Neural progenitor cell (in vitro differentiated cells): ENCODE results near the gene BUB1B. TPM values are rescaled to one million over a fixed set of nuclear protein-coding genes. Genes with fewer than 3 reads are reported as not detected.
"Not testable (repeated sequence)": the region's sequence is repeated elsewhere in the genome, so short reads cannot be mapped to it uniquely, and the experiment has no call there.

Experiments used
- DNase-seq: peaks from one replicate; pipeline ENCODE4 v3.0.0-alpha.2; 2016; ENCODE audit warnings: low spot score
- H2AFZ ChIP-seq: fragments of 200-600 bp; sonication (generic); replicated peaks from 2 replicates; pipeline ENCODE4 v1.6.1; 2016; ENCODE audit warnings: antibody characterized with exemption
- H3F3A ChIP-seq: fragments of 200-600 bp; sonication (generic); 2 replicates; pipeline ENCODE4 v1.6.1; 2016; ENCODE audit warnings: antibody characterized with exemption, low read depth
- H3K27ac ChIP-seq: fragments of 200-600 bp; sonication (generic); 2 replicates; pipeline ENCODE4 v1.5.1; 2016; ENCODE audit warnings: mild to moderate bottlenecking
- H3K27me3 ChIP-seq: fragments of 200-600 bp; sonication (generic); 2 replicates; pipeline ENCODE4 v1.6.1; 2016; ENCODE audit warnings: mild to moderate bottlenecking, moderate library complexity
- H3K36me3 ChIP-seq: fragments of 200-600 bp; sonication (generic); 2 replicates; pipeline ENCODE4 v1.5.1; 2016
- H3K4me1 ChIP-seq: fragments of 200-600 bp; sonication (generic); 2 replicates; pipeline ENCODE4 v1.6.1; 2016; ENCODE audit warnings: mixed run types
- H3K4me2 ChIP-seq: fragments of 200-600 bp; sonication (generic); 2 replicates; pipeline ENCODE4 v1.6.1; 2016
- H3K4me3 ChIP-seq: fragments of 200-600 bp; sonication (generic); 2 replicates; pipeline ENCODE4 v1.5.1; 2016
- H3K79me2 ChIP-seq: fragments of 200-600 bp; sonication (generic); 2 replicates; pipeline ENCODE4 v1.6.1; 2016; ENCODE audit warnings: low read depth
- H3K9ac ChIP-seq: fragments of 200-600 bp; sonication (generic); 2 replicates; pipeline ENCODE4 v1.6.1; 2016
- H3K9me3 ChIP-seq: fragments of 200-600 bp; sonication (generic); 2 replicates; pipeline ENCODE4 v1.5.1; 2016; ENCODE audit warnings: low read depth
- H4K20me1 ChIP-seq: fragments of 200-600 bp; sonication (generic); 2 replicates; pipeline ENCODE4 v1.6.1; 2016; ENCODE audit warnings: low read depth
- H3K27ac Mint-ChIP-seq: 3 replicates; pipeline ENCODE4 v1.8.0; 2021; ENCODE audit warnings: mixed read lengths
- H3K27me3 Mint-ChIP-seq: 2 replicates; pipeline ENCODE4 v1.8.0; 2022; ENCODE audit warnings: low read depth, mild to moderate bottlenecking, inconsistent platforms, moderate library complexity, mixed read lengths; ENCODE audit not compliant: insufficient read depth
- H3K36me3 Mint-ChIP-seq: 3 replicates; pipeline ENCODE4 v1.8.0; 2021; ENCODE audit warnings: mixed read lengths
- H3K4me1 Mint-ChIP-seq: 3 replicates; pipeline ENCODE4 v1.8.0; 2021; ENCODE audit warnings: mixed read lengths
- H3K4me3 Mint-ChIP-seq: 3 replicates; pipeline ENCODE4 v1.8.0; 2021; ENCODE audit warnings: mild to moderate bottlenecking, moderate library complexity, mixed read lengths
- H3K9me3 Mint-ChIP-seq: 3 replicates; pipeline ENCODE4 v1.8.0; 2020; ENCODE audit warnings: mixed read lengths
- CTCF ChIP-seq: fragments of 200-600 bp; sonication (generic); IDR thresholded peaks from 2 replicates; pipeline ENCODE4 v1.5.1; 2017; ENCODE audit warnings: antibody characterized with exemption, mild to moderate bottlenecking
- EZH2 ChIP-seq: fragments of 200-600 bp; sonication (generic); IDR thresholded peaks from 2 replicates; pipeline ENCODE4 v1.6.1; 2017; ENCODE audit warnings: antibody characterized with exemption, mild to moderate bottlenecking, moderate library complexity
- EZH2phosphoT487 ChIP-seq: fragments of 200-600 bp; sonication (generic); IDR thresholded peaks from 2 replicates; pipeline ENCODE4 v1.6.1; 2017; ENCODE audit warnings: antibody characterized with exemption
- total RNA-seq: library from RNA; depleted of rRNA; stranded (reverse); fragments of >200 nt; gene quantifications from 2 replicates; pipeline ENCODE4 v1.2.3, GENCODE V29; 2015; ENCODE audit warnings: low replicate concordance

BUB1B gene
- total RNA-seq, 1 donor from 2014 or later, result 167 TPM

GRCh38 chr15:40150163-40150925 is 10.5 kb upstream of the BUB1B start:
- Mint-ChIP-seq H3K27me3 (peaks cover 7% of the 10 kb centered on the region), H3K4me1 (peaks cover 6% of the 10 kb centered on the region), H3K36me3 (no peaks in the 10 kb centered on the region), H3K4me3 (no peak overlapping the region), H3K27ac (no peak overlapping the region), H3K9me3 (peaks cover 4% of the 10 kb centered on the region)
- Histone ChIP-seq H3K79me2 (no peaks in the 10 kb centered on the region), H3K36me3 (no peaks in the 10 kb centered on the region), H3K4me3 (no peak overlapping the region), H3F3A (peaks cover 2% of the 10 kb centered on the region), H4K20me1 (no peaks in the 10 kb centered on the region), H3K27ac (no peak overlapping the region), H3K4me2 (no peak overlapping the region), H3K4me1 (peaks cover 2% of the 10 kb centered on the region), H3K9ac (no peak overlapping the region), H3K27me3 (no peaks in the 10 kb centered on the region), H2AFZ (no peak overlapping the region), H3K9me3 (no peaks in the 10 kb centered on the region)
- DNase-seq, result no peak
- TF ChIP-seq EZH2 (no peak), CTCF (no peak), EZH2phosphoT487 (no peak)

GRCh38 chr15:40151499-40151898 is 9.4 kb upstream of the BUB1B start:
- no peak overlapping the region for H3K4me3 ChIP-seq
- no peaks in the 10 kb centered on the region for H3K36me3 Mint-ChIP-seq
- H4K20me1 ChIP-seq, result no peaks in the 10 kb centered on the region
- H3K4me3 Mint-ChIP-seq, result no peak overlapping the region
- H3K79me2 ChIP-seq, result no peaks in the 10 kb centered on the region
- H3K9me3 Mint-ChIP-seq, result peaks cover 4% of the 10 kb centered on the region
- no peak overlapping the region for H2AFZ ChIP-seq
- H3K27me3 Mint-ChIP-seq, result peaks cover 6% of the 10 kb centered on the region
- peaks cover 11% of the 10 kb centered on the region for H3K4me1 Mint-ChIP-seq
- H3K27ac ChIP-seq, result no peak overlapping the region
- H3F3A ChIP-seq, result peaks cover 7% of the 10 kb centered on the region
- H3K4me2 ChIP-seq, result no peak overlapping the region
- no peaks in the 10 kb centered on the region for H3K27me3 ChIP-seq
- H3K27ac Mint-ChIP-seq, result no peak overlapping the region
- no peak overlapping the region for H3K9ac ChIP-seq
- H3K9me3 ChIP-seq, result no peaks in the 10 kb centered on the region
- TF ChIP-seq CTCF (no peak), EZH2 (no peak), EZH2phosphoT487 (no peak)
- H3K36me3 ChIP-seq, result no peaks in the 10 kb centered on the region
- no peak for DNase-seq
- H3K4me1 ChIP-seq, result peaks cover 9% of the 10 kb centered on the region

- H3K27me3 ChIP-seq, result no peaks in the 10 kb centered on the region
- H3K36me3 ChIP-seq, result no peaks in the 10 kb centered on the region
- H4K20me1 ChIP-seq, result no peaks in the 10 kb centered on the region
- peaks cover 9% of the 10 kb centered on the region for H3K4me1 ChIP-seq
- DNase-seq, result no peak
- no peak overlapping the region for H3K4me2 ChIP-seq
- no peaks in the 10 kb centered on the region for H3K9me3 ChIP-seq
- H3K4me3 ChIP-seq, result no peak overlapping the region
- H3K27me3 Mint-ChIP-seq, result peaks cover 6% of the 10 kb centered on the region
- no peak for TF ChIP-seq EZH2phosphoT487
- no peak for TF ChIP-seq CTCF
- no peak for TF ChIP-seq EZH2
- no peaks in the 10 kb centered on the region for H3K36me3 Mint-ChIP-seq
- H3K27ac Mint-ChIP-seq, result no peak overlapping the region
- H3K9me3 Mint-ChIP-seq, result peaks cover 4% of the 10 kb centered on the region
- no peaks in the 10 kb centered on the region for H3K79me2 ChIP-seq
- H3K27ac ChIP-seq, result no peak overlapping the region
- H2AFZ ChIP-seq, result no peak overlapping the region
- peaks cover 7% of the 10 kb centered on the region for H3F3A ChIP-seq
- H3K9ac ChIP-seq, result no peak overlapping the region
- H3K4me1 Mint-ChIP-seq, result peaks cover 15% of the 10 kb centered on the region
- no peak overlapping the region for H3K4me3 Mint-ChIP-seq
Observed at GRCh38 chr15:40151991-40152390, 8.9 kb upstream of the BUB1B start.

GRCh38 chr15:40154821-40155220 is 6.0 kb upstream of the BUB1B start:
- H3K27me3 ChIP-seq, H3K9ac ChIP-seq, H3K9me3 ChIP-seq, H3K27ac Mint-ChIP-seq, H2AFZ ChIP-seq, H3K79me2 ChIP-seq, H3K27me3 Mint-ChIP-seq, H3K4me3 Mint-ChIP-seq, H3F3A ChIP-seq, H4K20me1 ChIP-seq, H3K4me3 ChIP-seq, H3K4me2 ChIP-seq, H3K27ac ChIP-seq, H3K36me3 Mint-ChIP-seq, H3K9me3 Mint-ChIP-seq, DNase-seq, H3K36me3 ChIP-seq: not testable (repeated sequence)
- H3K4me1 Mint-ChIP-seq, result peaks cover 25% of the 10 kb centered on the region
- peaks cover 17% of the 10 kb centered on the region for H3K4me1 ChIP-seq
